Skeletal muscle satellite cell (primary cell): ENCODE data around the gene ADIRF.
"Not testable (repeated sequence)": the region's sequence is repeated elsewhere in the genome, so short reads cannot be mapped to it uniquely, and the experiment has no call there.

ENCODE experiments used
- H3K27me3 ChIP-seq: 2 replicates; pipeline ENCODE4 v1.7.0; 2013; ENCODE audit warnings: low read length; ENCODE audit not compliant: control insufficient read depth, insufficient read depth
- H3K36me3 ChIP-seq: 2 replicates; pipeline ENCODE4 v1.7.0; 2013; ENCODE audit warnings: mild to moderate bottlenecking, control low read depth, low read length; ENCODE audit not compliant: insufficient read depth
- H3K4me1 ChIP-seq: 2 replicates; pipeline ENCODE4 v1.7.0; 2013; ENCODE audit warnings: low read length; ENCODE audit not compliant: control insufficient read depth, insufficient read depth
- H3K4me2 ChIP-seq: 2 replicates; pipeline ENCODE4 v1.7.0; 2013; ENCODE audit warnings: mild to moderate bottlenecking, low read length
- H3K4me3 ChIP-seq: 2 replicates; pipeline ENCODE4 v1.7.0; 2013; ENCODE audit warnings: low read length
- H3K9ac ChIP-seq: 2 replicates; pipeline ENCODE4 v1.7.0; 2013; ENCODE audit warnings: mild to moderate bottlenecking, low read depth, low read length, moderate library complexity
- H3K9me3 ChIP-seq: replicated peaks from 2 replicates; pipeline ENCODE4 v1.7.0; 2013; ENCODE audit warnings: mild to moderate bottlenecking, control low read depth, low read length

Gene ADIRF

GRCh38 chr10:86992456-86992855 lies 24.2 kb downstream of the ADIRF start:
- H3K27me3 ChIP-seq, result no peaks in the 10 kb centered on the region
- no peak overlapping the region for H3K4me3 ChIP-seq
- no peaks in the 10 kb centered on the region for H3K9me3 ChIP-seq
- H3K36me3 ChIP-seq, result no peaks in the 10 kb centered on the region
- H3K9ac ChIP-seq, result no peak overlapping the region
- no peak overlapping the region for H3K4me2 ChIP-seq
- H3K4me1 ChIP-seq, result no peaks in the 10 kb centered on the region

- H3K4me2 ChIP-seq, result no peak overlapping the region
- H3K36me3 ChIP-seq, result no peaks in the 10 kb centered on the region
- no peak overlapping the region for H3K9ac ChIP-seq
- H3K27me3 ChIP-seq, result no peaks in the 10 kb centered on the region
- H3K4me3 ChIP-seq, result no peak overlapping the region
- no peaks in the 10 kb centered on the region for H3K4me1 ChIP-seq
- H3K9me3 ChIP-seq, result no peaks in the 10 kb centered on the region
These were observed 24.6 kb downstream of the ADIRF start for GRCh38 chr10:86992929-86993328.

GRCh38 chr10:86999802-87000403 lies 31.6 kb downstream of the ADIRF start:
- H3K27me3 ChIP-seq, H3K4me1 ChIP-seq, H3K9ac ChIP-seq, H3K4me3 ChIP-seq, H3K36me3 ChIP-seq, H3K4me2 ChIP-seq, H3K9me3 ChIP-seq: not testable (repeated sequence)

- Histone ChIP-seq H3K9ac (no peak overlapping the region), H3K4me1 (peaks cover 7% of the 10 kb centered on the region), H3K4me2 (peak overlapping the region; percentile 7), H3K36me3 (no peaks in the 10 kb centered on the region), H3K4me3 (no peak overlapping the region), H3K9me3 (no peaks in the 10 kb centered on the region), H3K27me3 (no peaks in the 10 kb centered on the region)
These were observed 32.2 kb downstream of the ADIRF start for GRCh38 chr10:87000491-87000890.

GRCh38 chr10:87007124-87007523 lies 38.8 kb downstream of the ADIRF start:
- not testable (repeated sequence) for H3K36me3 ChIP-seq, H3K9ac ChIP-seq, H3K4me2 ChIP-seq, H3K27me3 ChIP-seq, H3K9me3 ChIP-seq, H3K4me3 ChIP-seq, H3K4me1 ChIP-seq

- not testable (repeated sequence) for H3K36me3 ChIP-seq, H3K4me1 ChIP-seq, H3K4me2 ChIP-seq, H3K4me3 ChIP-seq, H3K9ac ChIP-seq, H3K27me3 ChIP-seq, H3K9me3 ChIP-seq
These were observed 39.4 kb downstream of the ADIRF start for GRCh38 chr10:87007674-87008073.

- not testable (repeated sequence) for H3K36me3 ChIP-seq, H3K4me3 ChIP-seq, H3K9ac ChIP-seq, H3K9me3 ChIP-seq, H3K4me1 ChIP-seq, H3K4me2 ChIP-seq, H3K27me3 ChIP-seq
These were observed 40.0 kb downstream of the ADIRF start for GRCh38 chr10:87008303-87008702.

- H3K4me2 ChIP-seq, H3K4me3 ChIP-seq, H3K9me3 ChIP-seq, H3K27me3 ChIP-seq, H3K36me3 ChIP-seq, H3K4me1 ChIP-seq, H3K9ac ChIP-seq: not testable (repeated sequence)
These were observed 40.9 kb downstream of the ADIRF start for GRCh38 chr10:87009134-87009696.

- not testable (repeated sequence) for H3K4me3 ChIP-seq, H3K36me3 ChIP-seq, H3K4me2 ChIP-seq, H3K4me1 ChIP-seq, H3K27me3 ChIP-seq, H3K9me3 ChIP-seq, H3K9ac ChIP-seq
These were observed 45.2 kb downstream of the ADIRF start for GRCh38 chr10:87013528-87013927.

GRCh38 chr10:87014986-87015716 lies 46.9 kb downstream of the ADIRF start:
- not testable (repeated sequence) for H3K4me3 ChIP-seq, H3K9me3 ChIP-seq, H3K9ac ChIP-seq, H3K36me3 ChIP-seq, H3K4me1 ChIP-seq, H3K27me3 ChIP-seq, H3K4me2 ChIP-seq

GRCh38 chr10:87018127-87018526 lies 49.8 kb downstream of the ADIRF start:
- H3K9ac ChIP-seq, H3K27me3 ChIP-seq, H3K4me3 ChIP-seq, H3K4me2 ChIP-seq, H3K36me3 ChIP-seq, H3K4me1 ChIP-seq, H3K9me3 ChIP-seq: not testable (repeated sequence)

GRCh38 chr10:87019066-87019465 lies 50.8 kb downstream of the ADIRF start:
- not testable (repeated sequence) for H3K9me3 ChIP-seq, H3K4me2 ChIP-seq, H3K36me3 ChIP-seq, H3K4me1 ChIP-seq, H3K4me3 ChIP-seq, H3K27me3 ChIP-seq, H3K9ac ChIP-seq
